ENCODE results near the gene ZNG1E.
"Not testable (repeated sequence)": the region's sequence is repeated elsewhere in the genome, so short reads cannot be mapped to it uniquely, and the experiment has no call there.

ZNG1E gene
- 7.8 to 13.2 (median 11.5) reads per million in 4 experiments for total RNA-seq

- DNase-seq = not testable (repeated sequence)
Measured at GRCh38 chr9:65675589-65676021, at the start of gene ZNG1E. Gene ZNG1E (plus strand): TSS chr9:65675928. CDS start chr9:65675977, 49 bp downstream.

DNA sequence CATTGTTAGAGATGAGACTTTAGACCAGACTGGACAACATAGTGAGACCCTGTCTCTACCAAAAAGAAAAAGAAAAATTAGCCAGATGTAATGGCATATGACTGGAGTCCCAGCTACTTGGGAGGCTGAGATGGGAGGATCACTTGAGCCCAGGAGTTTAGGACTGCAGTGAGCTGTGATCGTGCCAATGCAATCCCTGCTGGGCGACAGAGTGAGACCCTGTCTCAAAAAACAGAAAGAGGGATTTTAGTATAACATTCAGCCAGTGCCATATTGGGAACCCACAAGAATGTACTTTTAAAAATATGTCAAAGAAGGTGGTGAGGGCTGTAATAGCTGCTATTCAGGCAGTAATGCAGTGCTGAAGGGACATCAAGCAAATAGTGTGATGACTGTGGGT lies 2.1 kb upstream of the ZNG1E start:
- not testable (repeated sequence) for DNase-seq

GRCh38 chr9:65675018-65675417 lies 710 bp upstream of the ZNG1E start:
- DNase-seq = not testable (repeated sequence)

GRCh38 chr9:65676389-65676788 lies 661 bp downstream of the ZNG1E start:
- not testable (repeated sequence) for DNase-seq

DNA sequence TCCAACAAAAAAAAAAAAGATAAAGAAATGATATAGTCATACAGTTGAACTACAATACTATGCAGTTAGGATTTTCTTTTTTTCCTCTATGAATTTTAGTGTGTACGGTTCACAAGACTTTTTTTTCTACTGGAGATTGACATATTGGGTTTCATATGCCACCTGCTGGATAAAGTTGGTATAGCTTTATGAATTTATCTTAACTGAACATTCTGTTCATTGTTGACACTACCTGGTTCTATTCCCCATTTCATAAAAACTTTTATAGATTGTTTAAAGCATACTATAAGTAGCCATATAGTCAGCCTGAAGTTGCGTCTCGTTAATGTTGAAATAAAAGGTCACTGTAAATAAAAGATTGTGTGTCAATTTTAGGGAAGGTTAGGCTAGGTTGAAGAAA lies 2.8 kb downstream of the ZNG1E start:
- DNase-seq = not testable (repeated sequence)

DNA sequence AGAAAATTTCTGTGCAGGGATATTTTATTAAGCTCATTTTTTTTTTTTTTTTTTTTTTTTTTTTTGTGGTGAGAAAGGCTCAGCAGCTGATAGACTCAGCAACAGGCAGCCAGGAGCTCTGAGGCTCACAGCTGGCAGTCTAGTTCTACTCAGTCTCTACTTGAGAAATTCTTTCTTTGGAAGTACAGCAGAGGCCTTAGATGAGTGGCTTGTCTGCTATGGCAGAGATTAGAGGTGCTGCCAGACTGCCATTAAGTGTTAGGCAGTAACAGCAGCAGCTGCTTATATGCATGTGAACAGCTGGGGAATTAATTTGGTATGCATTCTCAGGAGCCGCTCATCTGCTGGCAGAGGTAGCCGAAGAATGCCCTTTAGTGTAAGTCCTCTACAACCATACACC lies 27.8 kb downstream of the ZNG1E start:
- DNase-seq = not testable (repeated sequence)

DNA sequence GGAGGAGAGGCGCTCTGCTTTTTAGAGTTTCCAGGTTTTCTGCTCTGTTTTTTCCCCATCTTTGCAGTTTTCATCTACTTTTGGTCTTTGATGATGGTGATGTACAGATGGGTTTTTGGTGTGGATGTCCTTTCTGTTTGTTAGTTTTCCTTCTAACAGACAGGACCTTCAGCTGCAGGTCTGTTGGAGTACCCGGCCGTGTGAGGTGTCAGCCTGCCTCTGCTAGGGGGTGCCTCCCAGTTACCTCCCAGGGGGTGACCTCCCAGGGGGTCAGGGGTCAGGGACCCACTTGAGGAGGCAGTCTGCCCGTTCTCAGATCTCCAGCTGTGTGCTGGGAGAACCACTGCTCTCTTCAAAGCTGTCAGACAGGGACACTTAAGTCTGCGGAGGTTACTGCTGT lies 38.7 kb downstream of the ZNG1E start:
- not testable (repeated sequence) for DNase-seq

GRCh38 chr9:65737096-65737564 lies 61.4 kb downstream of the ZNG1E start, which contains the start of gene FOXD4L4:
Gene FOXD4L4 (plus strand): TSS chr9:65737146. CDS start chr9:65737146, 0 bp downstream.
- DNase-seq = not testable (repeated sequence)

- DNase-seq = not testable (repeated sequence)
Measured at GRCh38 chr9:65738133-65738532, 62.4 kb downstream of the ZNG1E start.

All from effector CD8-positive, alpha-beta T cell (primary cell).